A204.1 (cell line): ENCODE measurements around the gene CIITA.

Experiments used
- FAIRE-seq: peaks from 2 replicates; lab custom pipeline; 2012; peaks lifted over from hg19 to GRCh38; lab: Jason Lieb, UNC

Gene CIITA

DNA sequence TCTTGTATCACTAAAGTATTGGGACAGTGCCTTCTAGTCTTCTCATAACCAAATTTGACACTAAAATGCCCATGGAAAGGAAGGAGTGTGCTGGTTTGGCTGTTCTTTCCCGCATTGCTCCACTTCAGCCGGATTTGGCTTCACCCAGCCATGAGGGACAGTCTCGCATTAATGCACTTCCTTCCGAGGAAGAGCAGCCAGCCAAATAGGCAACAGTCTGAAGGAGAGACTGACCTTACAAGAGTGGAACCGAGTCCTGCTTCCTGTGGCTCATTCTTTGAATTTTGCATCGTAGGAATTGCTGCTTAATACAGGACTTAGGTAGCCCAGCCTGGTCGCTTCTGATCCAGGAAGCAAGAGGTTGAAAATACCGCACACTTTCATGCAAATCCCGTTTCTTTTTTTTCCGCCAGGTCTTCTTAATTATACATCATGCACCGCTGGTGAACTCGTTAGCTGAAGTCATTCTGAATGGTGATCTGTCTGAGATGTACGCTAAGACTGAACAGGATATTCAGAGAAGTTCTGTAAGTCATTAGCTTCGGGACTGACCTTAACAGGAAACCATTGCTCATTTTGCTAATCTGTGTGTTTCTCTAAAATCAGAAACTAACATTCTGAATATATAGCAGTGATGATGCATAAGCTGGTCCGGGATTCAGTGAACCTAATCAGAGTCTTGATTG is 105.6 kb downstream of the CIITA start:
- FAIRE-seq: no peak

DNA sequence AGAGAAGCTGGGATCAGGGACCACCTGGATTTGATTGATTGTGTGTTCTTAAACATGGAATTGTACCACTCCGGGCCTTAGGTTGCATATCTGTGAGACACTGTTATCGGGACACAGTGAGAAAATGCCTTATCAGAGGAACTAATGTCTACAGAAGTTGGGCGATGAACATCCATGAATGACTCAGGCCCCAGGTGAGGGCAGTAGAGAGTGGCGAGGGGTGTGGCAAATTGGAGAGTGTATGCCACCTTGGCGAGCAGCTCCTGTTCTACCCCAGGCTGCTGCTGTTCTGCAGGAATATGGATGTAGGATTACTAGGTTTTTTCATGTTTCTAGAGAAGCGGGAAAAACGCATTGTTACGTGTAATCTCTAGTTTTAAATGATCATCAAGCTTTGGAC is 106.2 kb downstream of the CIITA start:
- FAIRE-seq: no peak

DNA sequence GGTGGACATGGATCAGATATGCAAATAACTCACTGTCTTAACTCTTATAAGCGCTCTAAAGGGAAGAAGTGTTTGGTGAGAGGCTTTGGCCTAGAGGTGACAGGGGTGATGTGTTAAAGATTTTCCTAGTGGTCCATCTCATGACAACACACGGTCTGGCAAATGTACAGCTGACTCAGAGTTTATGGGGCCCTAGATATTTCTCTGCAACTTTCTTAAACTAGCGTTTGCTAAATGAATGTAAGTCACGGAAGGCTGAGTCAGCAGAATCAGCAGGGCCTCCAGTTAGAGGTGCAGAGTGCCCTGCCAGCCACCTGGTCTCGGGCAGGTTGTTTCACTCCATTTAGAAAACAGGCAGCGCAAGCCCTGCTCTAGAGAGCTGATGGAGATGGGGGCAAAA is 107.5 kb downstream of the CIITA start:
- FAIRE-seq: no peak
